ENCODE measurements around the gene PTPN4.

DNA sequence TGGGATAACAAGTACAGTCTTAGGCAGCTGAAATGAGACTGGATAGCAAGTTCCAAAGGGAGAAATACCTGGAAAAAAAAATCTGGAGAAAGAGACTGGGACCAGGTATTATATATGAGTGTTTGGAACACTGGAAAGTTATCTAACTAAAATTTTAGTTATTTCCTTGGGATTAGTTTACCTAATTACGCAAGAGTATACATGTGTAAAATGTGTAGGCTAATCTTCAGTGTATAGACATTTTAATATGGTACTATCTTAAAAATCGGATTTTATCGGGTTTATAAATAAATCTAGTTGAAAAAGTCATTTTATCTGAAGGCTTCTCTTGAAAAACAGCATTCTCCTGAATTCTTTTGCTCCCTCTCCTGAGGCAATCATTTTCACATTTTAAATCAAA lies 257.1 kb downstream of the PTPN4 start:
- TF ChIP-seq, protein P1, sequence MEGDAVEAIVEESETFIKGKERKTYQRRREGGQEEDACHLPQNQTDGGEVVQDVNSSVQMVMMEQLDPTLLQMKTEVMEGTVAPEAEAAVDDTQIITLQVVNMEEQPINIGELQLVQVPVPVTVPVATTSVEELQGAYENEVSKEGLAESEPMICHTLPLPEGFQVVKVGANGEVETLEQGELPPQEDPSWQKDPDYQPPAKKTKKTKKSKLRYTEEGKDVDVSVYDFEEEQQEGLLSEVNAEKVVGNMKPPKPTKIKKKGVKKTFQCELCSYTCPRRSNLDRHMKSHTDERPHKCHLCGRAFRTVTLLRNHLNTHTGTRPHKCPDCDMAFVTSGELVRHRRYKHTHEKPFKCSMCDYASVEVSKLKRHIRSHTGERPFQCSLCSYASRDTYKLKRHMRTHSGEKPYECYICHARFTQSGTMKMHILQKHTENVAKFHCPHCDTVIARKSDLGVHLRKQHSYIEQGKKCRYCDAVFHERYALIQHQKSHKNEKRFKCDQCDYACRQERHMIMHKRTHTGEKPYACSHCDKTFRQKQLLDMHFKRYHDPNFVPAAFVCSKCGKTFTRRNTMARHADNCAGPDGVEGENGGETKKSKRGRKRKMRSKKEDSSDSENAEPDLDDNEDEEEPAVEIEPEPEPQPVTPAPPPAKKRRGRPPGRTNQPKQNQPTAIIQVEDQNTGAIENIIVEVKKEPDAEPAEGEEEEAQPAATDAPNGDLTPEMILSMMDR (IDR thresholded peaks at IDR 0.05; ENCODE audit: extremely low read depth in 1 of 2, insufficient read depth in 1 of 2, low read depth in 1 of 2, low read length in 2 of 2), result no peak
- no peak for TF ChIP-seq POLR2A (IDR thresholded peaks at IDR 0.05; ENCODE audit: low read depth, low read length)
- no peak for TF ChIP-seq GATA2 (IDR thresholded peaks at IDR 0.05; ENCODE audit: insufficient read depth, insufficient read length, low read depth, low read length)
